ENCODE results near the gene INPP5A.

The INPP5A gene

DNA sequence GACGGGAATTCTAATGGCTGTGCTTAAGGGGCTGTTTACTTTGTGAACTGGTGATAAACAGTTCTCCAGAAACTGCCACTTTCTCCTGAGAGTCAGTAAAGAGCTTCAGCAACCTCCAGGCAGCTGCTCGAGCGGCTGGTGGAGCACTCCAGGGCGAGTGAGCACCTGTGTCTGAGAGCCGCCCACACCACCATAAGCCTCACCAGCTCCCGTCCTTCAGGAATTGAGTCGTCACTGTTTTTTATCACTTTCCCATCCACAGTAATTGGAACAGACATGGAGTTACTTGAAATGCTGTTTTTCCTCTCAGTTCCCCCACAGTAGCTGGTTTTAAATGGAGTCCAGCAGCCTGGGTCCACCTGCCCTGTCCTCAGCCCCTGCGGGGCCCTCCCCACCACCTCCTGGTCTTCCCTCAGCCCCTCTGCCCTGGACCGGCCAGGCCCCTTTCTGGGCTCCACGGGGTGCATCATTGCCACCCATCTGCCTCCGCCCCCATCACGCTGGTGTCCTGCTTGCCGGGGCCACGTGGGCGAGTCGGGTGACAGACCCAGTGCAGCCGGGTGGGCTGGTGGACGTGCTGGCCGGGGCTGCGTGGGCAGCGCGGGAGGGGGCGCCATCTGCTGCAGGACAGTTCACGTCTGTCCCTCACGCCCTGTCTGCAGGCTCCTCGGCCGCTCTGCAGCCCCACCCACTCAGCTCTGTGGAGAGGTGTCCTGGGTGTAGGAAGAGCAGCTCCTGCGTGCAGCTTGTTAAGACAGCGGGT lies 192.4 kb downstream of the INPP5A start:
- no peak for DNase-seq (ENCODE audit: low spot score)

DNA sequence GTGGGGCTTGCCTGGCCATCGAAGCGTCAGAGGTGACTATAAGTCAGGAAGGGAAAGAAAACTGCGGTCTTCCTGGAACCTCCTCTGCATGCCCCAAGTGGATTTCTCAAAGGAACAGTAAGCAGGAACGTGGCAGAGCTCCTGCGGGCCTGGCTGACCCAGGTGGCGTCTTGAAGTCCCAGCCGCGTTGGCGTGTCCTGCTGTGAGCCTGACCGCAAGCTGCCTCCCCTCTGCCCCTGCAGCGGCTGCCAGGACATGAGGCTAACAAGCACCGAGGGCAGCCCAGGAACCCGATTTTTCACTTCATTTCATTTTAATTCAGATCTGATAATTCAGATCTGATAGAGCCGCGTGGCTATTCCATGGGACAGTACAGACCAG lies 193.0 kb downstream of the INPP5A start:
- in situ Hi-C loops (cut with MboI; ENCODE audit: low pct_unique_long_range_greater_than_20kb, low sequenced_read_pairs, unreplicated experiment), result no loop called here

More for the DNA sequence above, 192.4 kb downstream of the INPP5A start:
- TF ChIP-seq, protein P1, sequence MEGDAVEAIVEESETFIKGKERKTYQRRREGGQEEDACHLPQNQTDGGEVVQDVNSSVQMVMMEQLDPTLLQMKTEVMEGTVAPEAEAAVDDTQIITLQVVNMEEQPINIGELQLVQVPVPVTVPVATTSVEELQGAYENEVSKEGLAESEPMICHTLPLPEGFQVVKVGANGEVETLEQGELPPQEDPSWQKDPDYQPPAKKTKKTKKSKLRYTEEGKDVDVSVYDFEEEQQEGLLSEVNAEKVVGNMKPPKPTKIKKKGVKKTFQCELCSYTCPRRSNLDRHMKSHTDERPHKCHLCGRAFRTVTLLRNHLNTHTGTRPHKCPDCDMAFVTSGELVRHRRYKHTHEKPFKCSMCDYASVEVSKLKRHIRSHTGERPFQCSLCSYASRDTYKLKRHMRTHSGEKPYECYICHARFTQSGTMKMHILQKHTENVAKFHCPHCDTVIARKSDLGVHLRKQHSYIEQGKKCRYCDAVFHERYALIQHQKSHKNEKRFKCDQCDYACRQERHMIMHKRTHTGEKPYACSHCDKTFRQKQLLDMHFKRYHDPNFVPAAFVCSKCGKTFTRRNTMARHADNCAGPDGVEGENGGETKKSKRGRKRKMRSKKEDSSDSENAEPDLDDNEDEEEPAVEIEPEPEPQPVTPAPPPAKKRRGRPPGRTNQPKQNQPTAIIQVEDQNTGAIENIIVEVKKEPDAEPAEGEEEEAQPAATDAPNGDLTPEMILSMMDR (IDR thresholded peaks at IDR 0.05; ENCODE audit: extremely low read depth, insufficient read depth, missing control alignments), result no peak
- in situ Hi-C loops (cut with MboI; ENCODE audit: low pct_unique_long_range_greater_than_20kb, low sequenced_read_pairs, unreplicated experiment), result no loop called here

DNA sequence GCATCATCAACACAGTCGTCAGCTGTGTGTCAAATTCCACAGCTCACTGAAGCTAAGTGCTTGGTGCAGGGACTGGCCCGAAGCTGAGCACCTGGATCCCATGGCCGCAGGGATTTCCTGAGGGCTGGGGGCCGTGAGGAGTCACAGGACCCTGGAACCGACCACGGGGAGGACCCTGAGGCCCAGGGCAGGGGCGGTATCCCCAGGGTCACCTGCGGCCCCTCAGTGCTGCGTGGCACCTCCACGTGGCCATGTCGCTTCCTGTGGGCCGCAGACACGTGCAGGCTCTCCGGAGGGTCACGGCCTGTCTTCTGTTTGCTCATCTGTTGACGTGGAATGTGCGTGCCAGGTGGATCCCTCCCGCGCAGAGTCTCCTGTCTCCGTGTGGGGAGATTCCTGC lies 194.9 kb downstream of the INPP5A start:
- no peak for DNase-seq (ENCODE audit: low spot score)
- in situ Hi-C loops (cut with MboI; ENCODE audit: low pct_unique_long_range_greater_than_20kb, low sequenced_read_pairs, unreplicated experiment), result no loop called here
- TF ChIP-seq, protein P1 (IDR thresholded peaks at IDR 0.05; ENCODE audit: extremely low read depth, insufficient read depth, missing control alignments), result no peak

More for the DNA sequence above, 193.0 kb downstream of the INPP5A start:
- TF ChIP-seq, protein P1 (IDR thresholded peaks at IDR 0.05; ENCODE audit: extremely low read depth, insufficient read depth, missing control alignments), result no peak
- DNase-seq (ENCODE audit: low spot score), result no peak

DNA sequence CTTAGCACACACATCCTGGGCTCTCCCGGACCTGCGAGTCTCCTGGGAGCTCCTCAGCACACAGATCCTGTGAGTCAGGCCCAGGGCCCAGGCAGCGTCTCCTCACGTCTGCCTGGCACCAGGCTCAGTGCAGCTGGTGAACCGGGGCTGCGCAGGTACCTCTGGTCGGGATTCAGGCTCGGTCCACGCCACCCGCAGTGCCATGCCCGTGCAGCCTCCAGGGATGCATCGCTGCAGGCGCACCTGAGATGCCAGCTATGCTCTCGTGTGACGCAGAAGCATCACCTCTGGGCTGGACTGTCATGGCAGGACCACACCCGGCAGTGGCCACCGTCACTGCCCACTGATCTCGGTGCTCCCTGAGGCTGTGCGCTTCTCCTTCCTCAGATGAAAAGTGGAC lies 196.3 kb downstream of the INPP5A start:
- DNase-seq (ENCODE audit: low spot score), result no peak
- in situ Hi-C loops (cut with MboI; ENCODE audit: low pct_unique_long_range_greater_than_20kb, low sequenced_read_pairs, unreplicated experiment), result no loop called here
- TF ChIP-seq, protein P1 (IDR thresholded peaks at IDR 0.05; ENCODE audit: extremely low read depth, insufficient read depth, missing control alignments), result no peak

DNA sequence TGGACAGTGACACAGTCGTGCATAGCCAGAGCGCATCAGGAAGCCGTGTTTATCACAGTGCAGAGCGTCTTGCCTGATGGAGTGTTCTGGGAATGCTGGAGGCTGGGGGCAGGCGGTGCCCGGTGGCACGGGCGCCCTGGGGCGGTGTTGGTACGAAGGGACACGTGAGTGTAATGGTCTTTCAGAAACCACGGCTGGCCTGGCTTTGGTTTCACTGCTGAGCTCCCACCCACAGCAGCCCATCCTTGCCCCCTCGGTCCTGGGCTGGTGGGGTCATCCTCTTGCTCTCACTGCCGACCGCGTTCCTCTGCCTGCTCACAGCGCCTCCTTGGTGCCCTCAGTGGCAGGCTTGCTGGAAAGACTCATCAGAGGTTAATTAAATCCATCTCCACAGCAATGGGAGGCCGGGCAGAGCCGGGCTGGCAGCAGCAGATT lies 197.8 kb downstream of the INPP5A start:
- in situ Hi-C loops (cut with MboI; ENCODE audit: low pct_unique_long_range_greater_than_20kb, low sequenced_read_pairs, unreplicated experiment), result no loop called here
- TF ChIP-seq, protein P1 (IDR thresholded peaks at IDR 0.05; ENCODE audit: extremely low read depth, insufficient read depth, missing control alignments), result no peak
- DNase-seq (ENCODE audit: low spot score), result no peak

DNA sequence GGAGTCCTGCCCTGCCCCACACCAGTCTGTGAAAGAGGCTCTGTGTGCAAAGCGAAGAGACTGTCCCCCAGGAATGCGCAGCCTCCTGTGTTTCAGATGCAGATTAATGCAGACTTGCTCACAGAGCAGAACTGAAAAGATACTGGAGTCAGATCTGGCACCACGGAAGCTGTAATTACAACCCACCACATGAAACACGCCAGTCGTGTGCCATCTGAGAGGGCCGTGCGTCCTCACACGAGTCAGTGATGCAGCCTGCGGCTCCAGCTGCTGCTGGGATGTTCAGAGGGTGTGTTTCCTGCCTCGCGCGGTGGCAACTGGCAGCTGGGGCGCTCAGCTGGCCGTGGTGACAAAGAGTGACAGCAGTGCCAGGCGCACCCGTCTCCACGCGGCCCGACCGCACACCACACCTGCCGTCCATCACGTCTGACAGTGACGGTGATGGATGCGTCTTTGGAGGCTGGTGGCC lies 198.4 kb downstream of the INPP5A start:
- in situ Hi-C loops (cut with MboI; ENCODE audit: low pct_unique_long_range_greater_than_20kb, low sequenced_read_pairs, unreplicated experiment), result no loop called here
- TF ChIP-seq, protein P1 (IDR thresholded peaks at IDR 0.05; ENCODE audit: extremely low read depth, insufficient read depth, missing control alignments), result no peak
- no peak for DNase-seq (ENCODE audit: low spot score)

Measured in GM13977 (cell line).